Measurements from ENCODE around the gene CEP135. TPM values are rescaled to one million over a fixed set of nuclear protein-coding genes. Genes with fewer than 3 reads are reported as not detected.

Gene CEP135
- polyA plus RNA-seq, 1 of the 3 experiments (the other 2 are of a cell fraction), result 1.6 TPM

DNA sequence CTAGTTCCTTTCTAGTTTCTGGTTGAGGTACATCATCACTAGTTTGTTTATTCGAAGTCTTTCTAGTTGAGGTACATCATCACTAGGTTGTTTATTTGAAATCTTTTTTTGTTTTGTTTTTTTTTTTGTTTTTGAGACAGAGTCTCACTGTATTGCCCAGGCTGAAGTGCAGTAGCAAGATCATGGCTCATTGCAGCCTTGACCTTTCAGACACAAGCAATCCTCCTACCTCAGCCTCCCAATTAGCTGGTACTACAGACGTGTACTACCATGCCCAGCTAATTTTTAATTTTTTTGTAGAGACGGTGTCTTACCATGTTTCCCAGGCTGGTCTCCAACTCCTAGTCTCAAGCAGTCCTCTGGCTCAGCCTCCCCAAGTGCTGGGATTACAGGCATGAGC, 54.9 kb downstream of the CEP135 start:
- Histone ChIP-seq H3K9ac (no peak overlapping the region), H3F3A (replicated peaks; ENCODE audit: insufficient read depth) (no peaks in the 10 kb centered on the region), H3K9me3 (no peaks in the 10 kb centered on the region), H3K27ac (ENCODE audit: low read depth in 2 of 2, low read length in 1 of 2) (no peak overlapping the region), H3K4me2 (no peak overlapping the region), H3K36me3 (replicated peaks in 1 of 2; ENCODE audit: control insufficient read depth in 1 of 2, insufficient read depth in 2 of 2, low read length in 1 of 2) (peaks cover 14 to 60% of the 10 kb centered on the region in 2 experiments), H4K20me1 (ENCODE audit: insufficient read depth) (no peaks in the 10 kb centered on the region), H3K79me2 (ENCODE audit: insufficient read depth) (no peaks in the 10 kb centered on the region), H2AFZ (ENCODE audit: low read depth) (no peak overlapping the region), H3K4me1 (ENCODE audit: control insufficient read depth in 1 of 2, insufficient read depth in 2 of 2, low read depth in 1 of 2, low read length in 1 of 2) (no peaks in the 10 kb centered on the region), H3K9me2 (no peaks in the 10 kb centered on the region), H3K4me3 (ENCODE audit: low read depth in 2 of 2, low read length in 1 of 2) (no peak overlapping the region), H3K27me3 (ENCODE audit: insufficient read depth) (no peaks in the 10 kb centered on the region)
- CTCF ChIA-PET, result no interaction called here
- no peak for DNase-seq
- POLR2A ChIA-PET, result no interaction called here
- 98% methylated on average over 3 of the region's 3 CpGs for WGBS (ENCODE audit: low lambda C conversion rate)
- TF ChIP-seq MXI1 (IDR thresholded peaks at IDR 0.05; ENCODE audit: low read depth, low read length) (no peak), RAD21 (IDR thresholded peaks at IDR 0.05; ENCODE audit: low read length) (no peak), POLR2AphosphoS5 (IDR thresholded peaks at IDR 0.05; ENCODE audit: low read depth, low read length) (no peak), TAF1 (IDR thresholded peaks at IDR 0.05; ENCODE audit: borderline replicate concordance, low read depth, low read length) (no peak), EP300 (IDR thresholded peaks at IDR 0.05; ENCODE audit: borderline replicate concordance in 1 of 2, low read depth in 1 of 2, low read length in 1 of 2) (no peak), TCF12 (IDR thresholded peaks at IDR 0.05) (no peak), TEAD4 (IDR thresholded peaks at IDR 0.05; ENCODE audit: borderline replicate concordance, insufficient read depth) (no peak), RXRA (IDR thresholded peaks at IDR 0.05; ENCODE audit: borderline replicate concordance, low read depth) (no peak), RCOR1 (IDR thresholded peaks at IDR 0.05; ENCODE audit: low read length) (no peak), FOXM1 (IDR thresholded peaks at IDR 0.05; ENCODE audit: low read depth) (no peak)
- TF ChIP-seq, protein P1, sequence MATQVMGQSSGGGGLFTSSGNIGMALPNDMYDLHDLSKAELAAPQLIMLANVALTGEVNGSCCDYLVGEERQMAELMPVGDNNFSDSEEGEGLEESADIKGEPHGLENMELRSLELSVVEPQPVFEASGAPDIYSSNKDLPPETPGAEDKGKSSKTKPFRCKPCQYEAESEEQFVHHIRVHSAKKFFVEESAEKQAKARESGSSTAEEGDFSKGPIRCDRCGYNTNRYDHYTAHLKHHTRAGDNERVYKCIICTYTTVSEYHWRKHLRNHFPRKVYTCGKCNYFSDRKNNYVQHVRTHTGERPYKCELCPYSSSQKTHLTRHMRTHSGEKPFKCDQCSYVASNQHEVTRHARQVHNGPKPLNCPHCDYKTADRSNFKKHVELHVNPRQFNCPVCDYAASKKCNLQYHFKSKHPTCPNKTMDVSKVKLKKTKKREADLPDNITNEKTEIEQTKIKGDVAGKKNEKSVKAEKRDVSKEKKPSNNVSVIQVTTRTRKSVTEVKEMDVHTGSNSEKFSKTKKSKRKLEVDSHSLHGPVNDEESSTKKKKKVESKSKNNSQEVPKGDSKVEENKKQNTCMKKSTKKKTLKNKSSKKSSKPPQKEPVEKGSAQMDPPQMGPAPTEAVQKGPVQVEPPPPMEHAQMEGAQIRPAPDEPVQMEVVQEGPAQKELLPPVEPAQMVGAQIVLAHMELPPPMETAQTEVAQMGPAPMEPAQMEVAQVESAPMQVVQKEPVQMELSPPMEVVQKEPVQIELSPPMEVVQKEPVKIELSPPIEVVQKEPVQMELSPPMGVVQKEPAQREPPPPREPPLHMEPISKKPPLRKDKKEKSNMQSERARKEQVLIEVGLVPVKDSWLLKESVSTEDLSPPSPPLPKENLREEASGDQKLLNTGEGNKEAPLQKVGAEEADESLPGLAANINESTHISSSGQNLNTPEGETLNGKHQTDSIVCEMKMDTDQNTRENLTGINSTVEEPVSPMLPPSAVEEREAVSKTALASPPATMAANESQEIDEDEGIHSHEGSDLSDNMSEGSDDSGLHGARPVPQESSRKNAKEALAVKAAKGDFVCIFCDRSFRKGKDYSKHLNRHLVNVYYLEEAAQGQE (IDR thresholded peaks at IDR 0.05; ENCODE audit: low read depth, low read length), result no peak
- TF ChIP-seq, protein P2, sequence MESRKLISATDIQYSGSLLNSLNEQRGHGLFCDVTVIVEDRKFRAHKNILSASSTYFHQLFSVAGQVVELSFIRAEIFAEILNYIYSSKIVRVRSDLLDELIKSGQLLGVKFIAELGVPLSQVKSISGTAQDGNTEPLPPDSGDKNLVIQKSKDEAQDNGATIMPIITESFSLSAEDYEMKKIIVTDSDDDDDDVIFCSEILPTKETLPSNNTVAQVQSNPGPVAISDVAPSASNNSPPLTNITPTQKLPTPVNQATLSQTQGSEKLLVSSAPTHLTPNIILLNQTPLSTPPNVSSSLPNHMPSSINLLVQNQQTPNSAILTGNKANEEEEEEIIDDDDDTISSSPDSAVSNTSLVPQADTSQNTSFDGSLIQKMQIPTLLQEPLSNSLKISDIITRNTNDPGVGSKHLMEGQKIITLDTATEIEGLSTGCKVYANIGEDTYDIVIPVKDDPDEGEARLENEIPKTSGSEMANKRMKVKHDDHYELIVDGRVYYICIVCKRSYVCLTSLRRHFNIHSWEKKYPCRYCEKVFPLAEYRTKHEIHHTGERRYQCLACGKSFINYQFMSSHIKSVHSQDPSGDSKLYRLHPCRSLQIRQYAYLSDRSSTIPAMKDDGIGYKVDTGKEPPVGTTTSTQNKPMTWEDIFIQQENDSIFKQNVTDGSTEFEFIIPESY (IDR thresholded peaks at IDR 0.05; ENCODE audit: borderline replicate concordance, low read depth), result no peak
- TF ChIP-seq, protein P3, sequence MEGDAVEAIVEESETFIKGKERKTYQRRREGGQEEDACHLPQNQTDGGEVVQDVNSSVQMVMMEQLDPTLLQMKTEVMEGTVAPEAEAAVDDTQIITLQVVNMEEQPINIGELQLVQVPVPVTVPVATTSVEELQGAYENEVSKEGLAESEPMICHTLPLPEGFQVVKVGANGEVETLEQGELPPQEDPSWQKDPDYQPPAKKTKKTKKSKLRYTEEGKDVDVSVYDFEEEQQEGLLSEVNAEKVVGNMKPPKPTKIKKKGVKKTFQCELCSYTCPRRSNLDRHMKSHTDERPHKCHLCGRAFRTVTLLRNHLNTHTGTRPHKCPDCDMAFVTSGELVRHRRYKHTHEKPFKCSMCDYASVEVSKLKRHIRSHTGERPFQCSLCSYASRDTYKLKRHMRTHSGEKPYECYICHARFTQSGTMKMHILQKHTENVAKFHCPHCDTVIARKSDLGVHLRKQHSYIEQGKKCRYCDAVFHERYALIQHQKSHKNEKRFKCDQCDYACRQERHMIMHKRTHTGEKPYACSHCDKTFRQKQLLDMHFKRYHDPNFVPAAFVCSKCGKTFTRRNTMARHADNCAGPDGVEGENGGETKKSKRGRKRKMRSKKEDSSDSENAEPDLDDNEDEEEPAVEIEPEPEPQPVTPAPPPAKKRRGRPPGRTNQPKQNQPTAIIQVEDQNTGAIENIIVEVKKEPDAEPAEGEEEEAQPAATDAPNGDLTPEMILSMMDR (IDR thresholded peaks at IDR 0.05), result no peak
- TF ChIP-seq, protein P4, sequence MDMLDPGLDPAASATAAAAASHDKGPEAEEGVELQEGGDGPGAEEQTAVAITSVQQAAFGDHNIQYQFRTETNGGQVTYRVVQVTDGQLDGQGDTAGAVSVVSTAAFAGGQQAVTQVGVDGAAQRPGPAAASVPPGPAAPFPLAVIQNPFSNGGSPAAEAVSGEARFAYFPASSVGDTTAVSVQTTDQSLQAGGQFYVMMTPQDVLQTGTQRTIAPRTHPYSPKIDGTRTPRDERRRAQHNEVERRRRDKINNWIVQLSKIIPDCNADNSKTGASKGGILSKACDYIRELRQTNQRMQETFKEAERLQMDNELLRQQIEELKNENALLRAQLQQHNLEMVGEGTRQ (IDR thresholded peaks at IDR 0.05; ENCODE audit: borderline replicate concordance, low read depth, low read length), result no peak

All from SK-N-SH (cell line).